GM23338 (cell line): ENCODE results near the gene CSF2RB. TPM values are rescaled to one million over a fixed set of nuclear protein-coding genes. Genes with fewer than 3 reads are reported as not detected.

Experiments
- ATAC-seq: fragments of 200-7000 bp; cut with Tn5 transposase; 3 replicates; pipeline ENCODE4 v1.9.1; 2020
- DNase-seq: peaks from one replicate; pipeline ENCODE4 v3.0.0-alpha.2; 2015; ENCODE audit warnings: low spot score
- H2AFZ ChIP-seq: fragments of 200-600 bp; sonication (generic); 2 replicates; pipeline ENCODE4 v1.8.0; 2016; ENCODE audit warnings: antibody characterized with exemption, mild to moderate bottlenecking, moderate library complexity
- H3F3A ChIP-seq: fragments of 200-600 bp; sonication (generic); replicated peaks from 2 replicates; pipeline ENCODE4 v1.8.0; 2017; ENCODE audit warnings: antibody characterized with exemption, mixed run types, low read depth
- H3K27ac ChIP-seq: fragments of 200-600 bp; sonication (generic); 2 replicates; pipeline ENCODE4 v1.6.1; 2016; ENCODE audit warnings: low read depth
- H3K27me3 ChIP-seq: fragments of 200-600 bp; sonication (generic); 2 replicates; pipeline ENCODE4 v1.8.0; 2016; ENCODE audit warnings: mild to moderate bottlenecking, mixed run types, moderate library complexity; ENCODE audit not compliant: insufficient read depth
- H3K36me3 ChIP-seq: fragments of 200-600 bp; sonication (generic); 2 replicates; pipeline ENCODE4 v1.8.0; 2016; ENCODE audit warnings: mild to moderate bottlenecking; ENCODE audit not compliant: insufficient read depth
- H3K4me1 ChIP-seq: fragments of 200-600 bp; sonication (generic); 2 replicates; pipeline ENCODE4 v1.8.0; 2016; ENCODE audit warnings: mild to moderate bottlenecking, moderate library complexity; ENCODE audit not compliant: insufficient read depth
- H3K4me2 ChIP-seq: fragments of 200-600 bp; sonication (generic); 2 replicates; pipeline ENCODE4 v1.7.1; 2017; ENCODE audit warnings: mixed run types
- H3K4me3 ChIP-seq: fragments of 200-600 bp; sonication (generic); 2 replicates; pipeline ENCODE4 v1.6.1; 2016; ENCODE audit warnings: mixed run types
- H3K79me2 ChIP-seq: fragments of 200-600 bp; sonication (generic); replicated peaks from 2 replicates; pipeline ENCODE4 v1.8.0; 2017; ENCODE audit warnings: mild to moderate bottlenecking; ENCODE audit not compliant: insufficient read depth
- H3K9me2 ChIP-seq: fragments of 200-600 bp; sonication (generic); 2 replicates; pipeline ENCODE4 v1.8.0; 2017; ENCODE audit not compliant: insufficient read depth
- H4K20me1 ChIP-seq: fragments of 200-600 bp; sonication (generic); replicated peaks from 2 replicates; pipeline ENCODE4 v1.8.0; 2017; ENCODE audit warnings: mild to moderate bottlenecking; ENCODE audit not compliant: insufficient read depth
- H3K27ac Mint-ChIP-seq: 2 replicates; pipeline ENCODE4 v1.8.0; 2020; ENCODE audit warnings: inconsistent platforms, mild to moderate bottlenecking, moderate library complexity, mixed read lengths
- H3K27me3 Mint-ChIP-seq: 3 replicates; pipeline ENCODE4 v1.8.0; 2022; ENCODE audit warnings: low read depth, mild to moderate bottlenecking, moderate library complexity, mixed read lengths, inconsistent platforms; ENCODE audit not compliant: insufficient read depth, poor library complexity
- H3K36me3 Mint-ChIP-seq: 3 replicates; pipeline ENCODE4 v1.8.0; 2021; ENCODE audit warnings: low read depth, mild to moderate bottlenecking, inconsistent platforms, moderate library complexity, mixed read lengths
- H3K4me1 Mint-ChIP-seq: 3 replicates; pipeline ENCODE4 v1.8.0; 2020; ENCODE audit warnings: mild to moderate bottlenecking, inconsistent platforms, mixed read lengths
- H3K4me3 Mint-ChIP-seq: 3 replicates; pipeline ENCODE4 v1.8.0; 2021; ENCODE audit warnings: moderate library complexity, mild to moderate bottlenecking, inconsistent platforms, mixed read lengths
- H3K9me3 Mint-ChIP-seq: 3 replicates; pipeline ENCODE4 v1.8.0; 2020; ENCODE audit warnings: moderate library complexity, mild to moderate bottlenecking, inconsistent platforms, mixed read lengths
- CREB1 ChIP-seq: fragments of 250-450 bp; sonication (Bioruptor Pico); IDR thresholded peaks from 2 replicates; pipeline ENCODE4 v1.5.0; 2020; ENCODE audit warnings: low read depth, mild to moderate bottlenecking, moderate library complexity
- EZH2 ChIP-seq: fragments of 200-600 bp; sonication (generic); IDR thresholded peaks from one replicate; pipeline ENCODE4 v1.8.0; 2017; ENCODE audit warnings: antibody characterized with exemption, mild to moderate bottlenecking, low read depth; ENCODE audit not compliant: unreplicated experiment
- EZH2phosphoT487 ChIP-seq: fragments of 200-600 bp; sonication (generic); IDR thresholded peaks from one replicate; pipeline ENCODE4 v1.8.1; 2018; ENCODE audit warnings: antibody characterized with exemption; ENCODE audit not compliant: unreplicated experiment
- JUNB ChIP-seq: IDR thresholded peaks from one replicate; pipeline ENCODE4 v1.6.1; 2016; ENCODE audit warnings: antibody characterized with exemption; ENCODE audit not compliant: unreplicated experiment
- NANOG ChIP-seq: IDR thresholded peaks from 2 replicates; pipeline ENCODE4 v1.6.1; 2016; ENCODE audit warnings: antibody characterized with exemption, borderline replicate concordance
- POLR2AphosphoS5 ChIP-seq: IDR thresholded peaks from 2 replicates; pipeline ENCODE4 v1.6.1; 2016; ENCODE audit warnings: antibody characterized with exemption, low read depth
- STAT1 ChIP-seq: IDR thresholded peaks from one replicate; pipeline ENCODE4 v1.6.1; 2016; ENCODE audit warnings: antibody characterized with exemption; ENCODE audit not compliant: unreplicated experiment
- ZNF114 ChIP-seq: fragments of 250-450 bp; sonication (Bioruptor Pico); IDR thresholded peaks from 2 replicates; pipeline ENCODE4 v1.5.0; 2020; ENCODE audit warnings: mild to moderate bottlenecking, moderate library complexity
- ZNF331 ChIP-seq: fragments of 250-450 bp; sonication (Bioruptor Pico); IDR thresholded peaks from 2 replicates; pipeline ENCODE4 v1.5.0; 2020; ENCODE audit warnings: low read depth, mild to moderate bottlenecking, moderate library complexity
- polyA plus RNA-seq: library from polyadenylated mRNA; unstranded; fragments of >200 nt; fragmentation: Nextera tagmentation; extraction: Ambion mirVana; gene quantifications from 2 replicates; pipeline ENCODE4 v1.2.1, GENCODE V29; 2016
- total RNA-seq: library from RNA; depleted of rRNA; stranded (reverse); fragments of >200 nt; shearing (Covaris generic); gene quantifications from 2 replicates; pipeline ENCODE4 v1.2.3, GENCODE V29; 2014
- TF ChIP-seq, protein P1 (sequence below): IDR thresholded peaks from one replicate; pipeline ENCODE4 v1.6.1; 2018; ENCODE audit warnings: antibody characterized with exemption; ENCODE audit not compliant: unreplicated experiment
- TF ChIP-seq, protein P2 (sequence below): IDR thresholded peaks from 2 replicates; pipeline ENCODE4 v1.6.1; 2016; ENCODE audit warnings: antibody characterized with exemption
- TF ChIP-seq, protein P3 (sequence below): fragments of 250-450 bp; sonication (Bioruptor Pico); IDR thresholded peaks from 2 replicates; pipeline ENCODE4 v1.5.0; 2020; ENCODE audit warnings: mild to moderate bottlenecking, moderate library complexity

Gene CSF2RB
- total and polyA plus RNA-seq, 2 experiments from 2014 or later = not detected

DNA sequence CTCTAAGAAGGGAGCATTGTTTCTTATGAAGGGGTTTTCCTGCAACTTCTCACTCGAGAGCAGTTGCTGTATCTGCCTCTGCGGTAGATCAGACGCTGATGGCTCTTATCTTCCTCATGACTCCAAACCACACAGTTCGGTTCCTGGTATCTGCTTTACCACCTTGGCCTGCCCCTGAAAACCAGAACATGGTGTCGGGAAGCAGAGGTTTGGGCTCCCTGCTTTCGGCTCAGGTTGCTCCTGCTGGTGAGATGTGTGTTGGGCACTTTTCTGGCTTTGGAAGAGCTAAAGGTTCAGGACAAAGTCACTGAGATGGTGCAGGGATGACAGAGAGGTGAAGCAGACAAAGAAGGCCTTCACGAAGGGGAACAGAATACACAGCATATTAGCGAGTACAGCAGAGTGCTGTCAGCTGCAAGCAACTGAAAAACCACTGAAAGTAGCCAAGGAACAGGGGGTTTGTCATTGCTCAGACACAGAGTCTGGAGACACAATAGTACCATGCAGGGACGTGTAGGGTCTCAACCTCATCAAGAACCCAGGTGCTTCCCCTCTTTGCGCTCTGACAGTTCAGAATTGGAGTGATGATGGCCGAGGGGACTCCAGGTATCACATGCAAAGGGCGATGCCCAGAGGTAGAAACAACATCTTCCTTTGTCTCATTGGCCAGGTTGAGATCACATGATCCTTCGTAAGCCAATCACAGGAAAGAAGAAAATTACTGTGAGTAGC is 11.9 kb upstream of the CSF2RB start (continued):
- TF ChIP-seq EZH2phosphoT487 = no peak
- TF ChIP-seq ZNF114 (CRISPR knock-in tag) = no peak
- no peak for TF ChIP-seq POLR2AphosphoS5

DNA sequence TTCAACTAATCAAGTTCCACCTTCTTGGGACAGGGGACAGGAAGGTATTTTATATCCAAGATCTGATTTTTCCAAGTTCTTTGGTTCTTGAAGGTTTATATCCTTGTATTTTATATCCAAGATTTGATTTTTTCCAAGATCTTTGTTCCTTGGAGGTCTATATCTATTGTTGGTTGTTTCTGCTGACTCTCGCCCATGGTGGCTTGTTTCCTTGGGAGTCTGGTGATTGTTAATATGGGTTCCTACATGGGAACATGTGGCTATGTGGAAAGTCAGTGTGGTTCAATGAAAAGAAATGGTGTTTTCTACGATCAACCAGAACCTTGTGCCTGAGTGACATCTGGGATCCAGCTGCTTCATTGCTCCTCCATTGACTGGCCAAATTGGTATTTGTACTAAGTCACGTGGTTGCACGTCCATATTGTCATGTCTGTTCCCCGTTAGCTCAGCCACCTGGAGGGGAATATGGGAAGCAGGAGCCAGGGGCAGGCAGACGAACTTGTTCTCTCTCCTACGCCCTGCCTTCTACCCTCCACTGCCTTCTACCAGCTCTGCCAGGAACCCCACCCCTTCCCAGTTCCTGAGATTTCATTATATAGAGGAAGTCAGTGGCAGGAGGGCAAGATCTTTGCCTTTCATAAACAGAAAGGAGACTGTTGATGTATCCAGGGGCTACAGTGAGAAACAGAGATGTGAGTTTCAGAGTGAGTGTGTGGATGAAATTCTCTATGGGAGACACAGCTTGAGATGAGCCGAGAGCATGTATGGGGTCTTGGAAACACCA is 11.1 kb upstream of the CSF2RB start:
- TF ChIP-seq NANOG (no peak), CREB1 (CRISPR knock-in tag) (no peak), STAT1 (no peak), JUNB (no peak), ZNF114 (CRISPR knock-in tag) (no peak), POLR2AphosphoS5 (no peak), ZNF331 (CRISPR knock-in tag) (no peak), EZH2 (no peak), EZH2phosphoT487 (no peak)
- TF ChIP-seq, protein P1, sequence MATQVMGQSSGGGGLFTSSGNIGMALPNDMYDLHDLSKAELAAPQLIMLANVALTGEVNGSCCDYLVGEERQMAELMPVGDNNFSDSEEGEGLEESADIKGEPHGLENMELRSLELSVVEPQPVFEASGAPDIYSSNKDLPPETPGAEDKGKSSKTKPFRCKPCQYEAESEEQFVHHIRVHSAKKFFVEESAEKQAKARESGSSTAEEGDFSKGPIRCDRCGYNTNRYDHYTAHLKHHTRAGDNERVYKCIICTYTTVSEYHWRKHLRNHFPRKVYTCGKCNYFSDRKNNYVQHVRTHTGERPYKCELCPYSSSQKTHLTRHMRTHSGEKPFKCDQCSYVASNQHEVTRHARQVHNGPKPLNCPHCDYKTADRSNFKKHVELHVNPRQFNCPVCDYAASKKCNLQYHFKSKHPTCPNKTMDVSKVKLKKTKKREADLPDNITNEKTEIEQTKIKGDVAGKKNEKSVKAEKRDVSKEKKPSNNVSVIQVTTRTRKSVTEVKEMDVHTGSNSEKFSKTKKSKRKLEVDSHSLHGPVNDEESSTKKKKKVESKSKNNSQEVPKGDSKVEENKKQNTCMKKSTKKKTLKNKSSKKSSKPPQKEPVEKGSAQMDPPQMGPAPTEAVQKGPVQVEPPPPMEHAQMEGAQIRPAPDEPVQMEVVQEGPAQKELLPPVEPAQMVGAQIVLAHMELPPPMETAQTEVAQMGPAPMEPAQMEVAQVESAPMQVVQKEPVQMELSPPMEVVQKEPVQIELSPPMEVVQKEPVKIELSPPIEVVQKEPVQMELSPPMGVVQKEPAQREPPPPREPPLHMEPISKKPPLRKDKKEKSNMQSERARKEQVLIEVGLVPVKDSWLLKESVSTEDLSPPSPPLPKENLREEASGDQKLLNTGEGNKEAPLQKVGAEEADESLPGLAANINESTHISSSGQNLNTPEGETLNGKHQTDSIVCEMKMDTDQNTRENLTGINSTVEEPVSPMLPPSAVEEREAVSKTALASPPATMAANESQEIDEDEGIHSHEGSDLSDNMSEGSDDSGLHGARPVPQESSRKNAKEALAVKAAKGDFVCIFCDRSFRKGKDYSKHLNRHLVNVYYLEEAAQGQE = no peak
- TF ChIP-seq, protein P2, sequence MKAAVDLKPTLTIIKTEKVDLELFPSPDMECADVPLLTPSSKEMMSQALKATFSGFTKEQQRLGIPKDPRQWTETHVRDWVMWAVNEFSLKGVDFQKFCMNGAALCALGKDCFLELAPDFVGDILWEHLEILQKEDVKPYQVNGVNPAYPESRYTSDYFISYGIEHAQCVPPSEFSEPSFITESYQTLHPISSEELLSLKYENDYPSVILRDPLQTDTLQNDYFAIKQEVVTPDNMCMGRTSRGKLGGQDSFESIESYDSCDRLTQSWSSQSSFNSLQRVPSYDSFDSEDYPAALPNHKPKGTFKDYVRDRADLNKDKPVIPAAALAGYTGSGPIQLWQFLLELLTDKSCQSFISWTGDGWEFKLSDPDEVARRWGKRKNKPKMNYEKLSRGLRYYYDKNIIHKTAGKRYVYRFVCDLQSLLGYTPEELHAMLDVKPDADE = no peak
- TF ChIP-seq, protein P3, sequence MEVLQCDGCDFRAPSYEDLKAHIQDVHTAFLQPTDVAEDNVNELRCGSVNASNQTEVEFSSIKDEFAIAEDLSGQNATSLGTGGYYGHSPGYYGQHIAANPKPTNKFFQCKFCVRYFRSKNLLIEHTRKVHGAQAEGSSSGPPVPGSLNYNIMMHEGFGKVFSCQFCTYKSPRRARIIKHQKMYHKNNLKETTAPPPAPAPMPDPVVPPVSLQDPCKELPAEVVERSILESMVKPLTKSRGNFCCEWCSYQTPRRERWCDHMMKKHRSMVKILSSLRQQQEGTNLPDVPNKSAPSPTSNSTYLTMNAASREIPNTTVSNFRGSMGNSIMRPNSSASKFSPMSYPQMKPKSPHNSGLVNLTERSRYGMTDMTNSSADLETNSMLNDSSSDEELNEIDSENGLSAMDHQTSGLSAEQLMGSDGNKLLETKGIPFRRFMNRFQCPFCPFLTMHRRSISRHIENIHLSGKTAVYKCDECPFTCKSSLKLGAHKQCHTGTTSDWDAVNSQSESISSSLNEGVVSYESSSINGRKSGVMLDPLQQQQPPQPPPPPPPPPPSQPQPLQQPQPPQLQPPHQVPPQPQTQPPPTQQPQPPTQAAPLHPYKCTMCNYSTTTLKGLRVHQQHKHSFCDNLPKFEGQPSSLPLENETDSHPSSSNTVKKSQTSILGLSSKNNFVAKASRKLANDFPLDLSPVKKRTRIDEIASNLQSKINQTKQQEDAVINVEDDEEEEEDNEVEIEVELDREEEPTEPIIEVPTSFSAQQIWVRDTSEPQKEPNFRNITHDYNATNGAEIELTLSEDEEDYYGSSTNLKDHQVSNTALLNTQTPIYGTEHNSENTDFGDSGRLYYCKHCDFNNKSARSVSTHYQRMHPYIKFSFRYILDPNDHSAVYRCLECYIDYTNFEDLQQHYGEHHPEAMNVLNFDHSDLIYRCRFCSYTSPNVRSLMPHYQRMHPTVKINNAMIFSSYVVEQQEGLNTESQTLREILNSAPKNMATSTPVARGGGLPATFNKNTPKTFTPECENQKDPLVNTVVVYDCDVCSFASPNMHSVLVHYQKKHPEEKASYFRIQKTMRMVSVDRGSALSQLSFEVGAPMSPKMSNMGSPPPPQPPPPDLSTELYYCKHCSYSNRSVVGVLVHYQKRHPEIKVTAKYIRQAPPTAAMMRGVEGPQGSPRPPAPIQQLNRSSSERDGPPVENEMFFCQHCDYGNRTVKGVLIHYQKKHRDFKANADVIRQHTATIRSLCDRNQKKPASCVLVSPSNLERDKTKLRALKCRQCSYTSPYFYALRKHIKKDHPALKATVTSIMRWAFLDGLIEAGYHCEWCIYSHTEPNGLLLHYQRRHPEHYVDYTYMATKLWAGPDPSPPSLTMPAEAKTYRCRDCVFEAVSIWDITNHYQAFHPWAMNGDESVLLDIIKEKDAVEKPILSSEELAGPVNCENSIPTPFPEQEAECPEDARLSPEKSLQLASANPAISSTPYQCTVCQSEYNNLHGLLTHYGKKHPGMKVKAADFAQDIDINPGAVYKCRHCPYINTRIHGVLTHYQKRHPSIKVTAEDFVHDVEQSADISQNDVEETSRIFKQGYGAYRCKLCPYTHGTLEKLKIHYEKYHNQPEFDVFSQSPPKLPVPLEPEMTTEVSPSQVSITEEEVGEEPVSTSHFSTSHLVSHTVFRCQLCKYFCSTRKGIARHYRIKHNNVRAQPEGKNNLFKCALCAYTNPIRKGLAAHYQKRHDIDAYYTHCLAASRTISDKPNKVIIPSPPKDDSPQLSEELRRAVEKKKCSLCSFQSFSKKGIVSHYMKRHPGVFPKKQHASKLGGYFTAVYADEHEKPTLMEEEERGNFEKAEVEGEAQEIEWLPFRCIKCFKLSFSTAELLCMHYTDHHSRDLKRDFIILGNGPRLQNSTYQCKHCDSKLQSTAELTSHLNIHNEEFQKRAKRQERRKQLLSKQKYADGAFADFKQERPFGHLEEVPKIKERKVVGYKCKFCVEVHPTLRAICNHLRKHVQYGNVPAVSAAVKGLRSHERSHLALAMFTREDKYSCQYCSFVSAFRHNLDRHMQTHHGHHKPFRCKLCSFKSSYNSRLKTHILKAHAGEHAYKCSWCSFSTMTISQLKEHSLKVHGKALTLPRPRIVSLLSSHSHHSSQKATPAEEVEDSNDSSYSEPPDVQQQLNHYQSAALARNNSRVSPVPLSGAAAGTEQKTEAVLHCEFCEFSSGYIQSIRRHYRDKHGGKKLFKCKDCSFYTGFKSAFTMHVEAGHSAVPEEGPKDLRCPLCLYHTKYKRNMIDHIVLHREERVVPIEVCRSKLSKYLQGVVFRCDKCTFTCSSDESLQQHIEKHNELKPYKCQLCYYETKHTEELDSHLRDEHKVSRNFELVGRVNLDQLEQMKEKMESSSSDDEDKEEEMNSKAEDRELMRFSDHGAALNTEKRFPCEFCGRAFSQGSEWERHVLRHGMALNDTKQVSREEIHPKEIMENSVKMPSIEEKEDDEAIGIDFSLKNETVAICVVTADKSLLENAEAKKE (CRISPR knock-in tag) = no peak
- no peak overlapping the region for H3K27ac ChIP-seq
- no peaks in the 10 kb centered on the region for H3K36me3 ChIP-seq
- no peak for ATAC-seq
- peaks cover 11% of the 10 kb centered on the region; the same call in 1 of the 2 replicates for H3K4me1 ChIP-seq
- Mint-ChIP-seq H3K4me3 (no peak overlapping the region), H3K27ac (no peak overlapping the region), H3K9me3 (peaks cover 14% of the 10 kb centered on the region; the same call in 2 of the 3 replicates), H3K4me1 (peaks cover 25% of the 10 kb centered on the region), H3K36me3 (peaks cover 17% of the 10 kb centered on the region), H3K27me3 (peaks cover 22% of the 10 kb centered on the region)
- DNase-seq = no peak
- no peak overlapping the region for H3K4me3 ChIP-seq
- no peak overlapping the region for H3K4me2 ChIP-seq
- peaks cover 33% of the 10 kb centered on the region for H3K9me2 ChIP-seq
- no peaks in the 10 kb centered on the region for H3K79me2 ChIP-seq
- no peaks in the 10 kb centered on the region for H4K20me1 ChIP-seq
- H2AFZ ChIP-seq = no peak overlapping the region
- no peaks in the 10 kb centered on the region for H3K27me3 ChIP-seq
- H3F3A ChIP-seq = no peaks in the 10 kb centered on the region
